Caco-2 (cell line): ENCODE measurements around the gene SMARCD3. TPM values are rescaled to one million over a fixed set of nuclear protein-coding genes. Genes with fewer than 3 reads are reported as not detected.

Experiments used
- BruUV-seq: library from RNA; stranded (reverse); fragments of 400-500 nt; replicated peaks from 2 replicates; lab custom pipeline; 2021; lab: Mats Ljungman, UMichigan
- CTCF ChIA-PET: fragments of 300-600 bp; sonication (Branson Sonifier 250); formaldehyde crosslinking; loops from one replicate; lab custom pipeline; 2022; ENCODE audit warnings: antibody characterized with exemption; lab: Charles Lee
- POLR2A ChIA-PET: fragments of 300-600 bp; sonication (Branson Sonifier 250); formaldehyde crosslinking; loops from one replicate; lab custom pipeline; 2022; ENCODE audit warnings: antibody characterized with exemption; lab: Charles Lee
- DNase-seq, 2 experiments: peaks; one replicate each; pipeline versions ENCODE4 v3.0.0 to v3.0.0-alpha.2; 2020 to 2022
- H3K27me3 ChIP-seq: replicated peaks from 2 replicates; pipeline ENCODE4 v1.6.0; 2011; ENCODE audit warnings: low read length; ENCODE audit not compliant: control insufficient read depth, insufficient read depth
- H3K36me3 ChIP-seq: 2 replicates; pipeline ENCODE4 v1.5.1; 2011; ENCODE audit warnings: low read length; ENCODE audit not compliant: control insufficient read depth, insufficient read depth
- H3K4me1 ChIP-seq: fragments of 250-450 bp; sonication (Bioruptor Pico); 2 replicates; pipeline ENCODE4 v1.5.1; 2020; ENCODE audit warnings: mild to moderate bottlenecking
- H3K4me3 ChIP-seq: 2 replicates; pipeline ENCODE4 v1.5.1; 2011; ENCODE audit warnings: low read depth, mild to moderate bottlenecking, control low read depth, low read length
- H3K9me3 ChIP-seq: fragments of 250-450 bp; sonication (Bioruptor Pico); 2 replicates; pipeline ENCODE4 v1.5.1; 2020; ENCODE audit warnings: mild to moderate bottlenecking, moderate library complexity
- H3K27ac Mint-ChIP-seq: one replicate; pipeline ENCODE4 v1.8.0; 2022; ENCODE audit warnings: mixed read lengths; ENCODE audit not compliant: unreplicated experiment
- H3K27me3 Mint-ChIP-seq: one replicate; pipeline ENCODE4 v1.8.0; 2022; ENCODE audit warnings: mixed read lengths; ENCODE audit not compliant: insufficient read depth, unreplicated experiment
- H3K36me3 Mint-ChIP-seq: one replicate; pipeline ENCODE4 v1.8.0; 2022; ENCODE audit warnings: mild to moderate bottlenecking, mixed read lengths; ENCODE audit not compliant: insufficient read depth, unreplicated experiment
- H3K4me1 Mint-ChIP-seq: one replicate; pipeline ENCODE4 v1.8.0; 2022; ENCODE audit warnings: low read depth, mixed read lengths; ENCODE audit not compliant: unreplicated experiment
- H3K4me3 Mint-ChIP-seq: one replicate; pipeline ENCODE4 v1.8.0; 2022; ENCODE audit warnings: mild to moderate bottlenecking, moderate library complexity, mixed read lengths; ENCODE audit not compliant: unreplicated experiment
- H3K9me3 Mint-ChIP-seq: one replicate; pipeline ENCODE4 v1.8.0; 2022; ENCODE audit warnings: mixed read lengths; ENCODE audit not compliant: unreplicated experiment
- CTCF ChIP-seq, 2 experiments: fragments of 200-600 bp in 1 of 2; IDR thresholded peaks; 1 replicate in 1 of 2; 2 replicates in 1 of 2; pipeline versions ENCODE4 v1.5.1 to v1.8.0; 2011 to 2022; ENCODE audit warnings: antibody characterized with exemption in 1 of 2, control low read depth in 1 of 2, inconsistent platforms in 1 of 2, low read depth in 1 of 2, low read length in 1 of 2, mild to moderate bottlenecking in 1 of 2, moderate library complexity in 1 of 2; ENCODE audit not compliant: insufficient read depth in 1 of 2, severe bottlenecking in 1 of 2, unreplicated experiment in 1 of 2
- intact Hi-C: fragments of 100-400 bp; cut with micrococcal nuclease; formaldehyde crosslinking; loops from one replicate; pipeline ENCODE4 v1.10.0; 2022; ENCODE audit not compliant: unreplicated experiment
- total RNA-seq: library from RNA; stranded (reverse); gene quantifications from 2 replicates; pipeline ENCODE4 v1.2.3, GENCODE V29; 2022

SMARCD3 gene
- total RNA-seq, 1 experiment from 2014 or later, result 27.8 TPM

- Mint-ChIP-seq H3K27ac (no peak overlapping the region), H3K4me1 (peaks cover 13% of the 10 kb centered on the region), H3K4me3 (no peak overlapping the region), H3K9me3 (no peaks in the 10 kb centered on the region), H3K27me3 (no peaks in the 10 kb centered on the region), H3K36me3 (peaks cover 35% of the 10 kb centered on the region)
- Histone ChIP-seq H3K4me1 (peaks cover 8% of the 10 kb centered on the region; the same call in 1 of the 2 replicates), H3K9me3 (no peaks in the 10 kb centered on the region), H3K4me3 (no peak overlapping the region), H3K36me3 (no peaks in the 10 kb centered on the region), H3K27me3 (no peaks in the 10 kb centered on the region)
- no peak for DNase-seq
- no peak for TF ChIP-seq CTCF (IDR thresholded peaks at IDR 0.05; ENCODE audit: insufficient read depth in 1 of 2, low read depth in 1 of 2, low read length in 1 of 2, severe bottlenecking in 1 of 2, unreplicated experiment in 1 of 2)
- CTCF ChIA-PET, result interaction anchor here (0.5 to 2.4 kb wide), 5 partner anchors 11 to 119 kb away, joined by 3 to 22 read pairs (median 4); partner anchors contain the start of genes ABCF2 and CHPF2
- no TSS peak for BruUV-seq
- intact Hi-C loops, result no loop called here
- POLR2A ChIA-PET, result no interaction called here
Observed at GRCh38 chr7:151243045-151243349, 5.5 kb downstream of the SMARCD3 start.

GRCh38 chr7:151242159-151243044 is 6.1 kb downstream of the SMARCD3 start:
- no peaks in the 10 kb centered on the region for H3K27me3 Mint-ChIP-seq
- Histone ChIP-seq H3K36me3 (no peaks in the 10 kb centered on the region), H3K27me3 (no peaks in the 10 kb centered on the region), H3K4me1 (peaks cover 8% of the 10 kb centered on the region; the same call in 1 of the 2 replicates), H3K4me3 (no peak overlapping the region), H3K9me3 (no peaks in the 10 kb centered on the region)
- DNase-seq, result no peak
- H3K4me3 Mint-ChIP-seq, result no peak overlapping the region
- BruUV-seq, result no TSS peak
- intact Hi-C loops, result no loop called here
- no peak overlapping the region for H3K27ac Mint-ChIP-seq
- no peak for TF ChIP-seq CTCF (IDR thresholded peaks at IDR 0.05; ENCODE audit: insufficient read depth in 1 of 2, low read depth in 1 of 2, low read length in 1 of 2, severe bottlenecking in 1 of 2, unreplicated experiment in 1 of 2)
- H3K4me1 Mint-ChIP-seq, result peaks cover 13% of the 10 kb centered on the region
- ChIA-PET POLR2A (no interaction called here), CTCF (interaction anchor here (0.5 to 2.4 kb wide), 4 partner anchors 10 to 119 kb away, joined by 3 to 22 read pairs (median 4); partner anchors contain the start of genes ABCF2 and CHPF2)
- H3K36me3 Mint-ChIP-seq, result peaks cover 30% of the 10 kb centered on the region
- no peaks in the 10 kb centered on the region for H3K9me3 Mint-ChIP-seq

GRCh38 chr7:151241755-151242096 is 6.8 kb downstream of the SMARCD3 start:
- intact Hi-C loops, result no loop called here
- Mint-ChIP-seq H3K27me3 (no peaks in the 10 kb centered on the region), H3K4me1 (peaks cover 13% of the 10 kb centered on the region), H3K36me3 (peaks cover 34% of the 10 kb centered on the region), H3K4me3 (no peak overlapping the region), H3K9me3 (no peaks in the 10 kb centered on the region), H3K27ac (no peak overlapping the region)
- Histone ChIP-seq H3K27me3 (no peaks in the 10 kb centered on the region), H3K36me3 (no peaks in the 10 kb centered on the region), H3K4me1 (peaks cover 8% of the 10 kb centered on the region; the same call in 1 of the 2 replicates), H3K9me3 (no peaks in the 10 kb centered on the region), H3K4me3 (no peak overlapping the region)
- no peak for DNase-seq
- ChIA-PET POLR2A (interaction anchor here (0.6 kb wide), 1 partner anchor 179 kb away, joined by 6 read pairs; no protein-coding TSS in a partner anchor), CTCF (interaction anchor here (1.2 kb wide), 1 partner anchor 9 kb away, joined by 3 read pairs; the partner anchor contains the start of gene CHPF2)
- TF ChIP-seq CTCF (IDR thresholded peaks at IDR 0.05; ENCODE audit: insufficient read depth in 1 of 2, low read depth in 1 of 2, low read length in 1 of 2, severe bottlenecking in 1 of 2, unreplicated experiment in 1 of 2), result no peak
- BruUV-seq, result no TSS peak
